Endodermal cell (in vitro differentiated cells): ENCODE results near the gene BMP2K. TPM values are rescaled to one million over a fixed set of nuclear protein-coding genes. Genes with fewer than 3 reads are reported as not detected.

Experiments
- DNase-seq: peaks from one replicate; pipeline ENCODE4 v3.0.0-alpha.2; 2017
- H3K27ac ChIP-seq: 2 replicates; pipeline ENCODE4 v1.5.1; 2013; ENCODE audit warnings: mild to moderate bottlenecking, low read depth, low read length, moderate library complexity
- H3K27me3 ChIP-seq: 2 replicates; pipeline ENCODE4 v1.6.1; 2013; ENCODE audit warnings: mild to moderate bottlenecking, low read length, moderate library complexity; ENCODE audit not compliant: insufficient read depth, control insufficient read depth, poor library complexity, severe bottlenecking
- H3K36me3 ChIP-seq: 2 replicates; pipeline ENCODE4 v1.7.0; 2013; ENCODE audit warnings: mild to moderate bottlenecking, low read length, moderate library complexity; ENCODE audit not compliant: control insufficient read depth, insufficient read depth
- H3K4me1 ChIP-seq: one replicate; pipeline ENCODE4 v1.7.0; 2013; ENCODE audit warnings: low read length; ENCODE audit not compliant: control insufficient read depth, insufficient read depth
- H3K4me3 ChIP-seq: 2 replicates; pipeline ENCODE4 v1.5.1; 2013; ENCODE audit warnings: mild to moderate bottlenecking, low read length, moderate library complexity
- H3K9ac ChIP-seq: 2 replicates; pipeline ENCODE4 v1.6.1; 2013; ENCODE audit warnings: mild to moderate bottlenecking, low read length, moderate library complexity; ENCODE audit not compliant: poor library complexity, severe bottlenecking; ENCODE audit errors: extremely low read depth
- H3K9me3 ChIP-seq: 2 replicates; pipeline ENCODE4 v1.6.1; 2013; ENCODE audit warnings: mild to moderate bottlenecking, low read length, moderate library complexity; ENCODE audit not compliant: control insufficient read depth
- H3K27ac Mint-ChIP-seq: 2 replicates; pipeline ENCODE4 v1.8.0; 2020; ENCODE audit warnings: mixed read lengths
- H3K27me3 Mint-ChIP-seq: 2 replicates; pipeline ENCODE4 v1.8.0; 2021; ENCODE audit warnings: mild to moderate bottlenecking, mixed read lengths; ENCODE audit not compliant: insufficient read depth
- H3K36me3 Mint-ChIP-seq: 2 replicates; pipeline ENCODE4 v1.8.0; 2020; ENCODE audit warnings: low read depth, mixed read lengths
- H3K4me1 Mint-ChIP-seq: 2 replicates; pipeline ENCODE4 v1.8.0; 2020; ENCODE audit warnings: mixed read lengths
- H3K4me3 Mint-ChIP-seq: 2 replicates; pipeline ENCODE4 v1.8.0; 2020; ENCODE audit warnings: mild to moderate bottlenecking, moderate library complexity, mixed read lengths
- H3K9me3 Mint-ChIP-seq: 2 replicates; pipeline ENCODE4 v1.8.0; 2020; ENCODE audit warnings: mild to moderate bottlenecking, mixed read lengths
- CTCF ChIP-seq: fragments of 200-600 bp; sonication (generic); conservative IDR thresholded peaks from 2 replicates; pipeline ENCODE4 v1.5.0; 2021; ENCODE audit warnings: antibody characterized with exemption, mild to moderate bottlenecking
- WGBS, 2 experiments: methylation state at CpG; one replicate each; pipeline versions ENCODE4 v1.1.5 to v1.1.7; 2013; ENCODE audit warnings: missing lambda C conversion rate in 2 of 2, mixed read lengths in 1 of 2; ENCODE audit not compliant: insufficient coverage in 1 of 2, insufficient read length in 1 of 2; 5-methylcytosine and 5-hydroxymethylcytosine counted together
- total RNA-seq, 2 donors: library from RNA; stranded (reverse); fragmentation: NEBNext Ultra II Directional in 1 of 2; extraction: Animal tissue kit (Norgen Biotek cat#: 25700) in 1 of 2; gene quantifications; 2 replicates in 1 of 2; 3 replicates in 1 of 2; pipeline ENCODE4 v1.2.1, GENCODE V29; 2021

Gene BMP2K
- total RNA-seq, 2 donors from 2014 or later, result 39.4 to 49.1 TPM

DNA sequence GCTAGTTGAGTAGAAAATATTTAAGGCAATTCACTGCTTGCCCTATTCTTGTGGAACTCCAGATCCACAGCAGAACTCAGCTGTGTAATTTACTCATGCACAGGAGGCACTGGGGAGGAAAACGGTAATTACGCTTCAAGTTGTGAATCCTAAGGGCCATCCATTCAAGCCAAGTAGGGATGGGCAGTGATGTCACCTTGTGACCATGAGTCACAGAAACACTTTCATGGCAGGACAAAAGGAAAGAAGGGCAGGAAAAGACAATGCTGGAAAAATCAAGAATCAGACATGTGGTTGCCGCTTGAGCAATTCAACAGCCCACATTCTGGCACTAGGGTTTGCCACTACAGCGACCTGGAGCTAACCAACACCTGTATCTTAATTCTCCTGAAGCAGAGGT lies 161.7 kb downstream of the BMP2K start:
- Histone ChIP-seq H3K27ac (no peak overlapping the region), H3K36me3 (peaks cover 4% of the 10 kb centered on the region), H3K27me3 (no peaks in the 10 kb centered on the region), H3K9ac (no peak overlapping the region), H3K4me1 (no peaks in the 10 kb centered on the region), H3K9me3 (no peaks in the 10 kb centered on the region), H3K4me3 (peak overlapping the region; percentile 88)
- Mint-ChIP-seq H3K27ac (no peak overlapping the region), H3K36me3 (peaks cover 9% of the 10 kb centered on the region), H3K4me3 (peak overlapping the region; percentile 84), H3K27me3 (peaks cover 14% of the 10 kb centered on the region), H3K9me3 (no peaks in the 10 kb centered on the region), H3K4me1 (peaks cover 27% of the 10 kb centered on the region)
- WGBS, 2 experiments, result 66 to 77% methylated on average over 4 of the region's 4 CpGs
- no peak for DNase-seq
- TF ChIP-seq CTCF, result no peak

- peak overlapping the region; percentile 62 for H3K9ac ChIP-seq
- peak overlapping the region; percentile 88 for H3K4me3 ChIP-seq
- TF ChIP-seq CTCF, result no peak
- H3K36me3 Mint-ChIP-seq, result peaks cover 9% of the 10 kb centered on the region
- no peaks in the 10 kb centered on the region for H3K9me3 ChIP-seq
- no peaks in the 10 kb centered on the region for H3K27me3 ChIP-seq
- H3K36me3 ChIP-seq, result peaks cover 4% of the 10 kb centered on the region
- peaks cover 27% of the 10 kb centered on the region for H3K4me1 Mint-ChIP-seq
- no peak overlapping the region for H3K27ac ChIP-seq
- no peak for DNase-seq
- peaks cover 14% of the 10 kb centered on the region for H3K27me3 Mint-ChIP-seq
- peak overlapping the region; percentile 77 for H3K27ac Mint-ChIP-seq
- no peaks in the 10 kb centered on the region for H3K4me1 ChIP-seq
- no peaks in the 10 kb centered on the region for H3K9me3 Mint-ChIP-seq
- WGBS, 2 experiments, result 14 to 16% methylated on average over 6 to 7 of the region's 7 CpGs
- H3K4me3 Mint-ChIP-seq, result peak overlapping the region; percentile 84
Observed at GRCh38 chr4:78938474-78938867, 162.3 kb downstream of the BMP2K start.

DNA sequence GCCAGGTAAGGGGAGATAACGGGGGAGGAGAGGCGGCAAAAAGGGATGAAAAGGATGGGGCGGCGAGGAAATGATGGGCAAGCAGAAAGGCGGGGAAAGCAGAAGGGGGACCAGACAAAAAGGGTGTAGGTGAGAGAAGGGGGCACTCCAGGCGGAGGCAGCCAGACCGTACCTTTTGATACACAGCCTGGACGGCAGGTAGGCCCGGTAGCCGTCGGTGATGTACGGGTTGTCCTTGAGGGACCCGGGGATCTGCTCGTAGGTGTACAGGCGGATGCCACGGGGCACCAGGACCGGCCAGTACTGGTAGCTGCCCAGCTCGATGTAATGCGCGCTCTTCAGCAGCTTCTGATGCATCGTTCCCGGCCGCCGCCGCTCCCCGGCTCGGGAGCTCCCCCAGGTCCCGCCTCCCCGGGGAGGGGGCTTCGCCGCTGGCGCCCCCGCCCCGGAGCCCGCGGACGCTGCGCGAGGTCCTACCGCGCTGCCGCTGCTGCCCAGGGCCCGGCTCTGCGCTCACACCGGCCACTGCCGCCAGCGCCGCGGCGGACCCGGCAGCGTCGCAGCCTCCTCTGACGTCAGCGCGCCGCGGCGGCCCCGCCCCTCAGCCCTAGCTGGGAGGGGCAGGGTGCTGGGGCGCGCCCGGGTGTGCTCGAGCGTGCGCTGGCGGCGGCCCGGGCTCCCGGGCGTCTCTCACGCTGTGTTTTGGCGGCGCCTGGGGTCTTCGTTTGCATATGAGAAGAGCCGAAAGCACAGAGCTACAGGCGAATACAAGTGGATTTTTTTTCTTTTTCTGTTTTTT lies 162.9 kb downstream of the BMP2K start, which contains the start of gene PAQR3:
Gene PAQR3, minus strand, starts transcription at position 571 of the 799 bp plus-strand sequence. Its CDS starts 214 bp downstream, at position 357.
- DNase-seq, result peak; percentile 92
- peak within 1 kb of the TSS; percentile 77 for H3K27ac Mint-ChIP-seq
- WGBS, 2 experiments, result 0 to 2% methylated on average over 23 to 77 of the region's 77 CpGs
- H3K4me3 Mint-ChIP-seq, result peak within 1 kb of the TSS; percentile 84
- H3K4me1 ChIP-seq, result no peaks in the 10 kb centered on the region
- H3K27me3 ChIP-seq, result no peaks in the 10 kb centered on the region
- peak within 1 kb of the TSS; percentile 88 for H3K4me3 ChIP-seq
- H3K27ac ChIP-seq, result no peak within 1 kb of the TSS
- no peaks in the 10 kb centered on the region for H3K9me3 ChIP-seq
- no peak for TF ChIP-seq CTCF
- peaks cover 4% of the 10 kb centered on the region for H3K36me3 ChIP-seq
- peaks cover 27% of the 10 kb centered on the region for H3K4me1 Mint-ChIP-seq
- peaks cover 19% of the 10 kb centered on the region for H3K27me3 Mint-ChIP-seq
- no peaks in the 10 kb centered on the region for H3K9me3 Mint-ChIP-seq
- peak within 1 kb of the TSS; percentile 62 for H3K9ac ChIP-seq
- H3K36me3 Mint-ChIP-seq, result peaks cover 9% of the 10 kb centered on the region
